Progenitor cell of endocrine pancreas (in vitro differentiated cells): ENCODE results near the gene ALG12. TPM values are rescaled to one million over a fixed set of nuclear protein-coding genes. Genes with fewer than 3 reads are reported as not detected.

Experiments used
- DNase-seq: peaks from one replicate; pipeline ENCODE4 v3.0.0; 2021; ENCODE audit warnings: low spot score; ENCODE audit not compliant: unreplicated experiment
- H3K27ac Mint-ChIP-seq: 2 replicates; pipeline ENCODE4 v1.8.0; 2021; ENCODE audit warnings: mild to moderate bottlenecking, moderate library complexity, mixed read lengths
- H3K27me3 Mint-ChIP-seq: 2 replicates; pipeline ENCODE4 v1.8.0; 2021; ENCODE audit warnings: mixed read lengths
- H3K36me3 Mint-ChIP-seq: 2 replicates; pipeline ENCODE4 v1.8.0; 2022; ENCODE audit warnings: mixed read lengths; ENCODE audit not compliant: insufficient read depth
- H3K4me1 Mint-ChIP-seq: 2 replicates; pipeline ENCODE4 v1.8.0; 2021; ENCODE audit warnings: low read depth, mixed read lengths
- H3K4me3 Mint-ChIP-seq: 2 replicates; pipeline ENCODE4 v1.8.0; 2021; ENCODE audit warnings: low read depth, mild to moderate bottlenecking, moderate library complexity, mixed read lengths
- H3K9me3 Mint-ChIP-seq: 2 replicates; pipeline ENCODE4 v1.8.0; 2021; ENCODE audit warnings: low read depth, mixed read lengths
- total RNA-seq: library from RNA; stranded (reverse); gene quantifications from 2 replicates; pipeline ENCODE4 v1.2.1, GENCODE V29; 2021
- TF ChIP-seq, protein P1 (sequence below): fragments of 200-600 bp; sonication (generic); IDR thresholded peaks from one replicate; pipeline ENCODE4 v1.5.0; 2021; ENCODE audit warnings: antibody characterized with exemption, mild to moderate bottlenecking; ENCODE audit not compliant: unreplicated experiment

The ALG12 gene
- total RNA-seq, 1 donor from 2014 or later, result 25.7 TPM

DNA sequence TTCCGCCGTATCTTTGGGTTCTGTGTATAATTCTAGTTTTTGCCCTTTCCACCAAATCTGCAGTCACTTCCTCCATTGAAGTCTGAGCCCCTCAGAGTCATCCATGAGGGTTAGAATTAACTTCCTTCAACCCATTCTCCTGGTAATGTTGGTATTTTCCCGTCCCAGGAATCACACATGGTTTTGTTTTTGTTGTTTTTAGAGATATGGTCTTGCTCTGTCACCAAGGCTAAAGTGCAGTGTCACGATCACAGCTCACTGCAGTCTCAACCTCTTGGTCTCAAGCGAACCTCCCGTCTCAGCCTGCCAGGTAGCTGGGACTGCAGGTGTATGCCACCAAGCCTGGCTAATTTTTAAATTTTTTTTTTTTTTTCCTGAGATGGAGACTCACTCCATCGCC, 45.9 kb downstream of the ALG12 start:
- Mint-ChIP-seq H3K4me3 (no peak overlapping the region), H3K4me1 (peaks cover 3% of the 10 kb centered on the region), H3K27me3 (no peaks in the 10 kb centered on the region), H3K27ac (no peak overlapping the region), H3K36me3 (peaks cover 61% of the 10 kb centered on the region), H3K9me3 (peaks cover 40% of the 10 kb centered on the region)
- DNase-seq, result no peak
- TF ChIP-seq, protein P1, sequence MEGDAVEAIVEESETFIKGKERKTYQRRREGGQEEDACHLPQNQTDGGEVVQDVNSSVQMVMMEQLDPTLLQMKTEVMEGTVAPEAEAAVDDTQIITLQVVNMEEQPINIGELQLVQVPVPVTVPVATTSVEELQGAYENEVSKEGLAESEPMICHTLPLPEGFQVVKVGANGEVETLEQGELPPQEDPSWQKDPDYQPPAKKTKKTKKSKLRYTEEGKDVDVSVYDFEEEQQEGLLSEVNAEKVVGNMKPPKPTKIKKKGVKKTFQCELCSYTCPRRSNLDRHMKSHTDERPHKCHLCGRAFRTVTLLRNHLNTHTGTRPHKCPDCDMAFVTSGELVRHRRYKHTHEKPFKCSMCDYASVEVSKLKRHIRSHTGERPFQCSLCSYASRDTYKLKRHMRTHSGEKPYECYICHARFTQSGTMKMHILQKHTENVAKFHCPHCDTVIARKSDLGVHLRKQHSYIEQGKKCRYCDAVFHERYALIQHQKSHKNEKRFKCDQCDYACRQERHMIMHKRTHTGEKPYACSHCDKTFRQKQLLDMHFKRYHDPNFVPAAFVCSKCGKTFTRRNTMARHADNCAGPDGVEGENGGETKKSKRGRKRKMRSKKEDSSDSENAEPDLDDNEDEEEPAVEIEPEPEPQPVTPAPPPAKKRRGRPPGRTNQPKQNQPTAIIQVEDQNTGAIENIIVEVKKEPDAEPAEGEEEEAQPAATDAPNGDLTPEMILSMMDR, result no peak

DNA sequence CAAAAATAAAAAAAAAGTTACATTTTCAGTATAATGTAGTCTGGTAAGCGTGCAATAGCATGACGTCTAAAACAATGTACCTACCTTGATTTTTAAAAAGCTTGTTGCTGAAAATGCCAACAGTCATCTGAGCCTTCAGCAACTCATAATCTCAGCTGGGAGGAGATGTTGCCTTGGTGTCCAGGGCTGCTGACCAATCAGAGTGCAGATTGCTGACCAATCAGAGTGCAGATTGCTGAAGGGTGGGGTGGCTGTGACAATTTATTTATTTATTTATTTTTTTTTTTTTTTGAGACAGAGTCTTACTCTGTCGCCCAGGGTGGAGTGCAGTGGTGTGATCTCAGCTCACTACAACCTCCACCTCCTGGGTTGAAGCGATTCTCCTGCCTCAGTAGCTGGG, 46.8 kb downstream of the ALG12 start:
- Mint-ChIP-seq H3K4me1 (peaks cover 3% of the 10 kb centered on the region), H3K9me3 (peaks cover 45% of the 10 kb centered on the region), H3K4me3 (no peak overlapping the region), H3K36me3 (peaks cover 66% of the 10 kb centered on the region), H3K27me3 (no peaks in the 10 kb centered on the region), H3K27ac (no peak overlapping the region)
- TF ChIP-seq, protein P1, result no peak
- DNase-seq, result no peak

DNA sequence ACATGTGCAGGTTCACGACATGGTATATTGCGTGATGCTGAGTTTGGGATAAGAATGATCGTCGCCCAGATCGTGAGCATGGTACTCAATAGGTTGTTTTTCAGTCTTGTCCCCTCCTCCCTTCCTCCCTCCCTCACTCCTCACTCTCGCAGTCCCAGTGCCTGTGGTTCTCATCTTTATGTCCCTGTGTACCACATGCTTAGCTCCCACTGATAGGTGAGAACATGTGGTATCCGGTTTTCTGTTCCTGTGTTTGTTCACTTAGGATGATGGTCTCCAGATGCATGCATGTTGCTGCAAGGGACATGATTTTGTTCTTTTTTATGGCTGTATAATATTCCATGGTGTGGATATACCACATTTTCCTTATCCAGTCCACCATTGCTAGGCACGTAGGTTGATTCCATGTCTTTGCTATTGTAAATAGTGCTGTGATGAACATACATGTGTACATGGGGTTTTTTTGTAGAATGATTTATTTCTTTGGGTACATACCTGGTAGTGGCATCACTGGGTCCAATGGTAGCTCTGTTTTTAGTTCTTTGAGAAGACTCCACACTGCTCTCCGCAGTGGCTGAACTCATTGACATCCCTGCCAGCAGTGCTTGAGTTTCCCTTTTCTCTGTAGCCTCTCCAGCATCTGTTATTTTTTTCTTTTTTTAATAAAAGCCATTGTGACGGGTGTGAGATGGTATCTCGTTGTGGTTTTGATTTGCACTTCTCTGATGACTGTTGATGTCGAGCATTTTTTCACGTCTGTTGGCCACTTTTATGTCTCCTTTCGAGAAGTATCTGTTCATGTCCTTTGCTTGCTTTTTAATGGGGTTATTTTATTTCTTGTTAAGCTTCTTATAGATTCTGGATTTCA, 48.2 kb downstream of the ALG12 start:
- Mint-ChIP-seq H3K36me3 (peaks cover 66% of the 10 kb centered on the region), H3K4me1 (no peaks in the 10 kb centered on the region), H3K27ac (no peak overlapping the region), H3K9me3 (peaks cover 46% of the 10 kb centered on the region), H3K27me3 (no peaks in the 10 kb centered on the region), H3K4me3 (no peak overlapping the region)
- TF ChIP-seq, protein P1, result no peak
- no peak for DNase-seq

DNA sequence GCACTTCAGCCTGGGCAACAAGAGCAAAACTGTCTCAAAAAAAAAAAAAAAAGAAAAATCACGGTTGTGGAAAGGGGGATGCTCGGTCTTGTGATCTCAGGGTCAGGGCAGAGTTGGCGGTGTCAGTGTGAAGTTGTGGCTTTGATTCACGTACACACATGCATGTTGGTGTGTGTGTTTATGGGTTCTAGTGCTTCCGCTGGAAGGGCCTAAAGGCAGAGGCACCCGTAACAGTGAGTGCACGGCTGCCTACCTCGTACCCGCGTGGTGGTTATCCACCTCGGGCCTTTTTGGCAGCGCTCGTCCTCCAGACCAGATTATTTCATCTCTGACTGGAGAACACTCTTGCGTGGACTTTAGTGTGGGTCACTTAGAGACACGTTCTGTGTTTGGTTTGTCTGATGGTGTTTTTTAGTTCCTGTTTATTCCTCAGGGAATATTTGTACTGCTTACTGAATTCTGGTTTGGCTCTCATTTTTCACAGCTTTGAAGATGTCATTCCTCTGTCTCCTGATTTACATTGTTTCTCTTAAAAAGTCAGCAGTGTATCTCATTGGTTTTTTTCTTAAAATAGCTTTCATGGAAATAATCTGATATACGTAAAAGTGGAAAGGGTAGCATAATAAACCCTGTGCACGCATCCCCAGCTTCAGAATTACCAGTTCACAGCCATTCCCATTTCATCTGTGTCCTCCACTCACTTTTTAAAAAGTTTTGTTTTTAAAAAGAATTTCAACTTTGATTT, 49.0 kb downstream of the ALG12 start:
- Mint-ChIP-seq H3K4me3 (no peak overlapping the region), H3K4me1 (no peaks in the 10 kb centered on the region), H3K27me3 (no peaks in the 10 kb centered on the region), H3K36me3 (peaks cover 66% of the 10 kb centered on the region), H3K9me3 (peaks cover 44% of the 10 kb centered on the region), H3K27ac (peak overlapping the region; percentile 42)
- TF ChIP-seq, protein P1, result no peak
- DNase-seq, result no peak
